ENCODE data around the gene XYLT2.
"Not testable (repeated sequence)": the region's sequence is repeated elsewhere in the genome, so short reads cannot be mapped to it uniquely, and the experiment has no call there.

DNA sequence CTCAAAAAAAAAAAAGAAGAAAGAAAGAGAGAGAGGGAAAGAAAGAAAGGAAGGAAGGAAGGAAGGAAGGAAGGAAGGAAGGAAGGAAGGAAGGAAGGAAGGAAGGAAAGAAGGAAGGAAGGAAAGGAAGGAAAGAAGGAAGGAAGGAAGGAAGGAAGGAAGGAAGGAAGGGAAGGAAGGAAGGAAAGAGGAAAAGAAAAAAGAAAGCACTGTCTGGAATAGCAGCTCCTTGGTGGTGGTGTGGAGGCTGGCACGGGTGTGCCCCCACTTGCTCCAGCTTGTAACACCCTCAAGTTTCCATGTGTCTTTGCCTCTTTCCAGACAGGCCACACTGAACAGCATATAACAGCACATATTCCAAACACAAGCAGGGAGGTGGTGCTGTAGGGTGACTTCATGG is 45.1 kb upstream of the XYLT2 start:
- TF ChIP-seq, protein P1, sequence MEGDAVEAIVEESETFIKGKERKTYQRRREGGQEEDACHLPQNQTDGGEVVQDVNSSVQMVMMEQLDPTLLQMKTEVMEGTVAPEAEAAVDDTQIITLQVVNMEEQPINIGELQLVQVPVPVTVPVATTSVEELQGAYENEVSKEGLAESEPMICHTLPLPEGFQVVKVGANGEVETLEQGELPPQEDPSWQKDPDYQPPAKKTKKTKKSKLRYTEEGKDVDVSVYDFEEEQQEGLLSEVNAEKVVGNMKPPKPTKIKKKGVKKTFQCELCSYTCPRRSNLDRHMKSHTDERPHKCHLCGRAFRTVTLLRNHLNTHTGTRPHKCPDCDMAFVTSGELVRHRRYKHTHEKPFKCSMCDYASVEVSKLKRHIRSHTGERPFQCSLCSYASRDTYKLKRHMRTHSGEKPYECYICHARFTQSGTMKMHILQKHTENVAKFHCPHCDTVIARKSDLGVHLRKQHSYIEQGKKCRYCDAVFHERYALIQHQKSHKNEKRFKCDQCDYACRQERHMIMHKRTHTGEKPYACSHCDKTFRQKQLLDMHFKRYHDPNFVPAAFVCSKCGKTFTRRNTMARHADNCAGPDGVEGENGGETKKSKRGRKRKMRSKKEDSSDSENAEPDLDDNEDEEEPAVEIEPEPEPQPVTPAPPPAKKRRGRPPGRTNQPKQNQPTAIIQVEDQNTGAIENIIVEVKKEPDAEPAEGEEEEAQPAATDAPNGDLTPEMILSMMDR (IDR thresholded peaks at IDR 0.05; ENCODE audit: insufficient read depth, low read depth, low read length): not testable (repeated sequence)
- not testable (repeated sequence) for TF ChIP-seq EZH2 (IDR thresholded peaks at IDR 0.05; ENCODE audit: insufficient read depth, low read length)

All from astrocyte (in vitro differentiated cells and primary cell).